MCF 10A (cell line): ENCODE results near the gene CACNG5. TPM values are rescaled to one million over a fixed set of nuclear protein-coding genes. Genes with fewer than 3 reads are reported as not detected.
"Not testable (repeated sequence)": the region's sequence is repeated elsewhere in the genome, so short reads cannot be mapped to it uniquely, and the experiment has no call there.

Experiments used
- BruUV-seq: library from RNA; stranded (reverse); fragments of 400-500 nt; replicated peaks from 2 replicates; lab custom pipeline; 2021; lab: Mats Ljungman, UMichigan
- CTCF ChIA-PET: fragments of 300-600 bp; sonication (Branson Sonifier 250); formaldehyde crosslinking; extraction: SDS; loops from one replicate; lab custom pipeline; 2021; ENCODE audit warnings: antibody characterized with exemption, inconsistent platforms; lab: Yijun Ruan, JAX
- POLR2A ChIA-PET: fragments of 300-600, 350-650 bp; sonication (Branson Sonifier 250); formaldehyde crosslinking; extraction: SDS; loops from one replicate; lab custom pipeline; 2020; ENCODE audit warnings: antibody characterized with exemption, inconsistent platforms; lab: Yijun Ruan, JAX
- DNase-seq: peaks from one replicate; pipeline ENCODE4 v3.0.0-alpha.2; 2018; ENCODE audit not compliant: unreplicated experiment
- H3K27ac Mint-ChIP-seq: one replicate; pipeline ENCODE4 v1.8.0; 2022; ENCODE audit warnings: mild to moderate bottlenecking, low read depth, mixed read lengths; ENCODE audit not compliant: unreplicated experiment
- H3K27me3 Mint-ChIP-seq: one replicate; pipeline ENCODE4 v1.8.0; 2022; ENCODE audit warnings: mixed read lengths; ENCODE audit not compliant: insufficient read depth, unreplicated experiment
- H3K36me3 Mint-ChIP-seq: one replicate; pipeline ENCODE4 v1.8.0; 2022; ENCODE audit warnings: mild to moderate bottlenecking, moderate library complexity, mixed read lengths; ENCODE audit not compliant: insufficient read depth, unreplicated experiment
- H3K4me1 Mint-ChIP-seq: one replicate; pipeline ENCODE4 v1.8.0; 2022; ENCODE audit warnings: mixed read lengths; ENCODE audit not compliant: insufficient read depth, unreplicated experiment
- H3K4me3 Mint-ChIP-seq: one replicate; pipeline ENCODE4 v1.8.0; 2022; ENCODE audit warnings: mild to moderate bottlenecking, moderate library complexity, mixed read lengths; ENCODE audit not compliant: unreplicated experiment
- H3K9me3 Mint-ChIP-seq: one replicate; pipeline ENCODE4 v1.8.0; 2022; ENCODE audit warnings: mixed read lengths; ENCODE audit not compliant: unreplicated experiment
- intact Hi-C: fragments of 100-400 bp; cut with micrococcal nuclease; formaldehyde crosslinking; loops from 2 replicates; pipeline ENCODE4 v1.14.1; 2022
- total RNA-seq: library from RNA; stranded (reverse); gene quantifications from 2 replicates; pipeline ENCODE4 v1.2.3, GENCODE V29; 2022
- TF ChIP-seq, protein P1 (sequence below): fragments of 200-600 bp; IDR thresholded peaks from one replicate; pipeline ENCODE4 v1.8.0; 2022; ENCODE audit warnings: antibody characterized with exemption, mild to moderate bottlenecking; ENCODE audit not compliant: unreplicated experiment

The CACNG5 gene
- total RNA-seq, 1 experiment from 2014 or later: not detected

DNA sequence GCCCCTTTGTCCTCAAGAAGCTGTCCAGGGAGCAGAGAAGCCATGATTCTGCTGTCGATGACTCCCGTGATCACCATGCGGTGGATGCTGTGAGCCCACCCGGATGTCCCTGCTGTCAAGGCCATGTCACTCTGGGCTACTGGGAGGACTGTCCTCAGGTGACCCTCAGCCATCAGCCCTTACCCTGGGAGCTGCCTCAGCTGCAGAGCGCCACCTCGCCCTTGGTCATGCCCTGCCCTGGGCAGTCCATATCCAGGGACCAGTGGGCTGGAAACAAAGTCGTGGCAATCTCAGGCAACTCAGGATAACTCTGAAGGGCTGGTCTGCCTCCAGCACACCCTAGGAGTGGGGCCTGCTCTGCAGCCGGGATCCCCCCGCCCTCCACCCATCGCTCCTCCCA lies 63.6 kb downstream of the CACNG5 start:
- TF ChIP-seq, protein P1, sequence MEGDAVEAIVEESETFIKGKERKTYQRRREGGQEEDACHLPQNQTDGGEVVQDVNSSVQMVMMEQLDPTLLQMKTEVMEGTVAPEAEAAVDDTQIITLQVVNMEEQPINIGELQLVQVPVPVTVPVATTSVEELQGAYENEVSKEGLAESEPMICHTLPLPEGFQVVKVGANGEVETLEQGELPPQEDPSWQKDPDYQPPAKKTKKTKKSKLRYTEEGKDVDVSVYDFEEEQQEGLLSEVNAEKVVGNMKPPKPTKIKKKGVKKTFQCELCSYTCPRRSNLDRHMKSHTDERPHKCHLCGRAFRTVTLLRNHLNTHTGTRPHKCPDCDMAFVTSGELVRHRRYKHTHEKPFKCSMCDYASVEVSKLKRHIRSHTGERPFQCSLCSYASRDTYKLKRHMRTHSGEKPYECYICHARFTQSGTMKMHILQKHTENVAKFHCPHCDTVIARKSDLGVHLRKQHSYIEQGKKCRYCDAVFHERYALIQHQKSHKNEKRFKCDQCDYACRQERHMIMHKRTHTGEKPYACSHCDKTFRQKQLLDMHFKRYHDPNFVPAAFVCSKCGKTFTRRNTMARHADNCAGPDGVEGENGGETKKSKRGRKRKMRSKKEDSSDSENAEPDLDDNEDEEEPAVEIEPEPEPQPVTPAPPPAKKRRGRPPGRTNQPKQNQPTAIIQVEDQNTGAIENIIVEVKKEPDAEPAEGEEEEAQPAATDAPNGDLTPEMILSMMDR: no peak
- ChIA-PET CTCF (interaction anchor here (0.6 to 4.2 kb wide), 7 partner anchors 11 to 199 kb away, joined by 3 to 32 read pairs (median 4); no protein-coding TSS in a partner anchor), POLR2A (no interaction called here)
- no peaks in the 10 kb centered on the region for H3K36me3 Mint-ChIP-seq
- intact Hi-C loops: no loop called here
- H3K4me3 Mint-ChIP-seq: no peak overlapping the region
- no peak for DNase-seq
- no TSS peak for BruUV-seq
- H3K4me1 Mint-ChIP-seq: no peaks in the 10 kb centered on the region
- H3K27ac Mint-ChIP-seq: no peak overlapping the region
- peaks cover 30% of the 10 kb centered on the region for H3K27me3 Mint-ChIP-seq
- no peaks in the 10 kb centered on the region for H3K9me3 Mint-ChIP-seq

DNA sequence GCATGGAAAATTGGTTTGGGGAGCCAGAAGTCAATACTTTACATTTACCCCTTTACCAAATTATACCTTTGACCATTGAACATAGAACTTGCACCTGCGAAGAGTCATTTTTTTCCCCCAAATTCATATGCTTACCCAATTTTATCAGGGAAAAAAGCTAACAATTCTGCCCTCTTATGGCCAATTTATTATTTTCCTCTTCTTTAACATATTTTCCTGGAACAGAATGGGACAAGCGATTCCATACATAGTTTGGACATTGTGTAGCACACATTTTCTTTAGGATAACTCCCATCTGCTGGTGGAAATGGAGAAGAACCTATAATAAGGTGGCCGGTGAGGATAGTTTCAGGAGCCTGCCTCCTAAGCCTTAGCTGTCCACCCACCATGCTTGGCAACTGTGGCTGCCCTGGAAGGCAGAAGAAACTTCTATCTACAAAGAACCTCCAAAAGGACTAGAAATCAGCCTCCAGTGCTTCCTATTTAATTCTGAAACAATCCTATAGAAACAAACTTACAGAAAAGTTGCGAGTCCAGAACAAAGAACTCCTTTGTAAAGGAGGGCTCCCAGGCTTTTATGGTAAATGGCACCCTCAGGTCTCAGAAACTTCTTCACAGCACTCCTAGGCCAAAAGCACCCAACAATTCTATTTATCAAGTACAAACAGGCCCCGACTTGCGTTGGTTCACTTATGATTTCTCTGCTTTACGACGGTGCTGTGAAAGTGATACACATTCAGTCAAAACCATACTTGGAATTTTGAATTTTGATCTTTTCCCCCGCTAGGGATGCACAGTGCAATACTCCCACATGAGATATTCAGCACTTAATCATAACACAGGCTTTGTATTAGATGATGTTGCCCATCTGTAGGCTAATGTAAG lies 65.5 kb downstream of the CACNG5 start:
- ChIA-PET POLR2A (interaction anchor here (0.6 kb wide), 1 partner anchor 9 kb away, joined by 3 read pairs; no protein-coding TSS in a partner anchor), CTCF (interaction anchor here (0.6 to 4.2 kb wide), 20 partner anchors 8 to 1116 kb away, joined by 3 to 32 read pairs (median 4); no protein-coding TSS in a partner anchor)
- peaks cover 8% of the 10 kb centered on the region for H3K4me1 Mint-ChIP-seq
- no peaks in the 10 kb centered on the region for H3K36me3 Mint-ChIP-seq
- no peak overlapping the region for H3K27ac Mint-ChIP-seq
- no TSS peak for BruUV-seq
- H3K9me3 Mint-ChIP-seq: no peaks in the 10 kb centered on the region
- peaks cover 16% of the 10 kb centered on the region for H3K27me3 Mint-ChIP-seq
- no peak overlapping the region for H3K4me3 Mint-ChIP-seq
- TF ChIP-seq, protein P1: no peak
- peak; percentile 38 for DNase-seq
- intact Hi-C loops: loop anchor here (1.0 kb wide), 1 partner anchor 185 kb away; no protein-coding TSS in a partner anchor

GRCh38 chr17:66903296-66903695 lies 68.4 kb downstream of the CACNG5 start:
- POLR2A ChIA-PET, BruUV-seq, H3K9me3 Mint-ChIP-seq, H3K27me3 Mint-ChIP-seq, H3K4me3 Mint-ChIP-seq, H3K27ac Mint-ChIP-seq, DNase-seq, H3K36me3 Mint-ChIP-seq, intact Hi-C loops: not testable (repeated sequence)
- CTCF ChIA-PET: interaction anchor here (0.7 to 4.3 kb wide), 4 partner anchors 12 to 703 kb away, joined by 3 to 24 read pairs (median 10); no protein-coding TSS in a partner anchor
- peaks cover 19% of the 10 kb centered on the region for H3K4me1 Mint-ChIP-seq

DNA sequence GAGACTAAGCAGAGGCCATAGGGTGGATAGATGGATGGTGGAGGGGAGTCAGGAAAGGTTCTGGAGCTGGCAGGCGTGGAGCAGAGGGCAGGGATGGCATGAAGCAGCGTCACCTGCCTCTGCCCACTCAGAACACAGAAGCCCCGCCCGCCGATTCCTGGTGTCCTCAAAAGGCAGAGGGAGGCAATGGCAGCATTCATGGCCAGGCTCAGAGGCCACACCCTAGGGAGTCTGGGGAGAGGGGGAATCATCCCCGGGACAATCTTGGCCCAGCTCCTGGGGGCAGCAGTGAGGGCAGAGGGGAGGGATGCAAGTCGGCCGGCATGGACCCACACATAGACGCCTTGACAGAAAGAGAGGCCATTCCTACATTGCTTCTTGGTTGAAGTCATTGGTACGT lies 68.9 kb downstream of the CACNG5 start:
- no peaks in the 10 kb centered on the region for H3K36me3 Mint-ChIP-seq
- no peaks in the 10 kb centered on the region for H3K9me3 Mint-ChIP-seq
- TF ChIP-seq, protein P1: no peak
- DNase-seq: no peak
- POLR2A ChIA-PET: no interaction called here
- no TSS peak for BruUV-seq
- H3K4me3 Mint-ChIP-seq: no peak overlapping the region
- no peak overlapping the region for H3K27ac Mint-ChIP-seq
- H3K4me1 Mint-ChIP-seq: peaks cover 19% of the 10 kb centered on the region
- CTCF ChIA-PET: interaction anchor here (0.7 to 4.3 kb wide), 3 partner anchors 12 to 703 kb away, joined by 3 to 24 read pairs (median 5); no protein-coding TSS in a partner anchor
- peaks cover 10% of the 10 kb centered on the region for H3K27me3 Mint-ChIP-seq
- intact Hi-C loops: no loop called here
